ENCODE measurements around the gene STAG3. TPM values are rescaled to one million over a fixed set of nuclear protein-coding genes. Genes with fewer than 3 reads are reported as not detected.
"Not testable (repeated sequence)": the region's sequence is repeated elsewhere in the genome, so short reads cannot be mapped to it uniquely, and the experiment has no call there.

Gene STAG3
- total RNA-seq, 1 experiment from 2014 or later: not detected

DNA sequence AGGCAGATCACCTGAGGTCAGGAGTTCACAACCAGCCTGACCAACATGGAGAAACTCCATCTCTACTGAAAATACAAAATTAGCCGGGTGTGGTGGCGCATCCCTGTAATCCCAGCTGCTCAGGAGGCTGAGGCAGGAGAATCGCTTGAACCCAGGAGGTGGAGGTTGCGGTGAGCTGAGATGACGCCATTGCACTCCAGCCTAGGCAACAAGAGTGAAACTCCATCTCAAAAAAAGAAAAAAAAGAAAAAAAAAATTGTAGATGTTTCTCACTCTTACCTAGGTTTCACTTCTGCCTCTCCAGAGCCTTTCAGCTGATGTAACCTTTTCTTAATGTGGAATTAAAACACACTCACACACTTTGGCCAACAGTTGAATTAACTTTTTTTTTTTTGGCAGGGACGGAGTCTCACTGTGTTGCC is 18.2 kb downstream of the STAG3 start:
- DNase-seq (ENCODE audit: low read depth); in situ Hi-C loops (cut with HindIII; ENCODE audit: low pct_unique_long_range_greater_than_20kb, low sequenced_read_pairs): not testable (repeated sequence)

DNA sequence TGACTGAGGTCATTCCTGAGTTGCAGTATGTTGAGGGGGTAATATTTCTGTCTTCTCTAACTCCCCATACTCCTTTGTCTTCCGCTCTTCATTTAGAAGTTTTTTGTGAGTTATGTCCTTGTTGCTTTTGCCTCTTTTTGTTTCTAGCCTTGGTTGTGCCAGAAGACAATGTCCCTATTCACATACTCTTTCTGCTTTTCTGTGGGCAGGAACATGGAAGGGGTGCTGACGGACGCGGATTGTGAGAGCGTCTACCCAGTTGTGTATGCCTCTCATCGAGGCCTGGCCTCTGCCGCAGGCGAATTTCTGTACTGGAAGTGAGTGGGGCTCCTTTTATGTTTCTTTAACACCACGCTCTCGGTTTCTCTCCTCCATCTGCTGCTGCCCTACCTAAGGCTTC is 20.5 kb downstream of the STAG3 start:
- no peak for DNase-seq (ENCODE audit: low read depth)
- in situ Hi-C loops (cut with HindIII; ENCODE audit: low pct_unique_long_range_greater_than_20kb, low sequenced_read_pairs): no loop called here

GRCh38 chr7:100200693-100201092 is 23.0 kb downstream of the STAG3 start:
- in situ Hi-C loops (cut with HindIII; ENCODE audit: low pct_unique_long_range_greater_than_20kb, low sequenced_read_pairs): no loop called here
- DNase-seq (ENCODE audit: low read depth): no peak

DNA sequence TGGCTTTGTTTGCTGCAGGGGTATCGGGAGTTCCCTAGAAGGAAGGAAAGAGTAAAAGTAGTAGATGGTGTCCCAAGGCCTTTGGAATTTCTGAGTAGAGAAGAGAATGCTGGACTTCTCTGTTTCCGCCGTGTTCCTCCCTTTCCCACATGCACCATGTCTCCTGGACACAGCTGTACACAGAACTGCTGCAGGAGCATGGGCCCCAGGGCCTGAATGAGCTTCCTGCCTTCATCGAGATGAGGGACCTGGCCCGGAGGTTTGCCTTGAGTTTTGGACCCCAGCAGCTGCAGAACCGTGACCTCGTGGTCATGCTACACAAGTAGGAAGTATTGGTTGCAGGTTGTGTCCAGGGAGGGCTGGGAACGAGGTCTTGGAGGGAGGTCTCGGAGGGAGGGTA is 26.7 kb downstream of the STAG3 start:
- in situ Hi-C loops (cut with HindIII; ENCODE audit: low pct_unique_long_range_greater_than_20kb, low sequenced_read_pairs): no loop called here
- DNase-seq (ENCODE audit: low read depth): no peak

GRCh38 chr7:100208911-100209408 is 31.2 kb downstream of the STAG3 start:
- no peak for DNase-seq (ENCODE audit: low read depth)
- in situ Hi-C loops (cut with HindIII; ENCODE audit: low pct_unique_long_range_greater_than_20kb, low sequenced_read_pairs): no loop called here

GRCh38 chr7:100209493-100209892 is 31.8 kb downstream of the STAG3 start:
- no peak for DNase-seq (ENCODE audit: low read depth)
- in situ Hi-C loops (cut with HindIII; ENCODE audit: low pct_unique_long_range_greater_than_20kb, low sequenced_read_pairs): no loop called here

DNA sequence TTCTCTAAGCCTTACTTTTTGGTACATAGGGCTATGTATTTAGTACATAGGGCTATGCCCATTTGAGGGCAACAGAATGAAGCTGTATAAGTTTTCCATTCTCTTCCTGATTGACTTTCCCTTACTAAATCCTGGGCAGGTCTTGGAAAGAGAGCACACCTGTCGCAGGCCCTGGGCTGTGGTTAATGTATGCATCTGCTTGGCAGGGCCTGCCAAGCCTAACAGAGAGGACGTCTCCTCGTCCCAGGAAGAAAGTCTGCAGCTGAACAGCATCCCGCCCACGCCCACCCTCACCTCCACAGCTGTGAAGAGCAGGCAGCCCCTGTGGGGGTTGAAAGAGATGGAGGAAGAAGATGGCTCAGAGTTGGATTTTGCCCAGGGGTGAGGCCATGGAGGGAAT is 33.1 kb downstream of the STAG3 start:
- DNase-seq (ENCODE audit: low read depth): no peak
- in situ Hi-C loops (cut with HindIII; ENCODE audit: low pct_unique_long_range_greater_than_20kb, low sequenced_read_pairs): no loop called here

DNA sequence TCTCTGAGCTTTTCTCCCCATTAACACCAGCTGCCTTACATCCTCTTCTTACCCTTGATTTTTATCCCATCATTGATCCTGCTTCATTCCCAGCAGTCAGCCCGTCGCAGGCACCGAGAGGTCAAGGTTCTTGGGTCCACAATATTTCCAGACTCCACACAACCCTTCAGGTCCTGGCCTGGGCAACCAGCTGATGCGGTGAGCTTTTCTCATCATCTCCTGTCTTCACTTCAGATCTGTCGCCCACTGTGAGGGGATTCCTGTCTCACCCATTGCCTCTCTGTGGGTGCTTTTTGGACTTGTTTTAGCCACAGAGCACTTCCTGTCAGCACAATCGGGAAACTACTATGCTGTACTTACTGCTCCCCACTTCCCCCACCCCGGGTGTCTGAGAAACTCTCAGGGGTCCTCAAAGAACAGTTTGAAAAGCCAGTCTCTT is 33.6 kb downstream of the STAG3 start:
- no peak for DNase-seq (ENCODE audit: low read depth)
- in situ Hi-C loops (cut with HindIII; ENCODE audit: low pct_unique_long_range_greater_than_20kb, low sequenced_read_pairs): no loop called here

DNA sequence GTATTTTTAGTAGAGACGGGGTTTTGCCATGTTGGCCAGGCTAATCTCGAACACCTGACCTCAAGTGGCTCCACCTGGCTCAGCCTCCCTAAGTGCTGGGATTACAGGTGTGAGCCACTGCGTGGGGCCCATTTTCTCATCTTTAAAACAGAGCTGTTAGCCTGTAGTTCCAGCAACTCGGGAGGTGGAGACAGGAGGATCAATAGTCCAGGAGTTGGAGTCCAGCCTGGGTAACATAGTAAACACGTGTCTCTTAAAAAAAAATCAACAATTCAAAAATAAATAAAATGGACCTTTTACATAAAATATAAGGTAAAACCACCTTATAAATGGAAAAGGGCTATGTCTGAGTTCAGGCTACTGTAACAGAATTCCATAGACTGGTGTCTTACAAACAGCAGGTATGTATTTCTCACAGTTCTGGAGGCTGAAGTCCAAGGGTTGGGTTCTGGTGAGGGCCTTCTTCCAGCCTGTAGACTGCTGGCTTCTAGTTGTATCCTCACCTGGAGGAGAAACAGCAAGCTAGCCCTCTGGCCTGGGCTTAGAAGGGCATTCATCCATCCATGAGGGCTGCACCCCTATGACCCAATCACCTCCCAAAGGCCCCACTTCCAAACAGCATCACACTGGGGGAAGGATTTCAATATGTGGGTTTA is 35.0 kb downstream of the STAG3 start:
- in situ Hi-C loops (cut with HindIII; ENCODE audit: low pct_unique_long_range_greater_than_20kb, low sequenced_read_pairs): no loop called here
- DNase-seq (ENCODE audit: low read depth): no peak

DNA sequence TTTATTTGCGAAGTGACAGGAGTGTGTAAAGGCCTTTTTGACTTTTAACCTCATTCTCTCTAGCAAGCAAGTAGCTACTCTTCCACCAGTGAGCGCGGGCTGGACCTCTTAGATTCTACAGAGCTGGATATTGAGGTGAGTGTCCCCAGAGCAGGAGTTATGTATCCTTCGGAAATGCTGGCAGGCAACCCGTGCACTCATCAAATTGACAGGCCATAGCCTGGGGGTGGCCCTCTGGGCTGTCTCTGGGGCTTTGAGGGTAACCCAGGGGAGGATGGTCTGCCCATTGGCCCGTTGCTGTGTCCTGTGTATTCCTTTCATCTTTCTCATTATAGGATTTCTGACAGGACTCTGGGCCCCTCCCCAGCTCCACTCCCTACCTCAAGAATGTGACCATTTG is 36.0 kb downstream of the STAG3 start:
- in situ Hi-C loops (cut with HindIII; ENCODE audit: low pct_unique_long_range_greater_than_20kb, low sequenced_read_pairs): no loop called here

DNA sequence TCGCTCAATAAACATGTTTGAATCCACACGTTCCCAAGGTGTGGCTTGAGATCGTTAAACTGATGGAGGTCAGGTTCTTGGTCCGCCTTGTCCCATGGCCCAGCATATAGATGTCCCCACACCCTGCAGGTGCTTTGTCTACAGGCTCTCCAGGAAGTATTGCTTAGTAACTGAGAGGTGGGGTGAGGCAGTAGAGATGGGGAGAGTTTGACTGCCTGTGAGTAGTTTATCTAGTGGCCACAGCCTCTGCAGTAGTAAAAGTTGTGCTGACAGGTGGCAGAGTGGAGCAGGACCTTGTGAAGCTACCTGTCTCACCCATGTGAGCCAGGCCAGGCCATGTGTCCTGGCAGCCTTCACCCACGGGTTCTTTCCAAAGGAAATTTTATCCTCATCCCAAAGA is 36.6 kb downstream of the STAG3 start:
- DNase-seq (ENCODE audit: low read depth); in situ Hi-C loops (cut with HindIII; ENCODE audit: low pct_unique_long_range_greater_than_20kb, low sequenced_read_pairs): not testable (repeated sequence)

More for the DNA sequence above, 36.0 kb downstream of the STAG3 start:
- no peak for DNase-seq (ENCODE audit: low read depth)

- DNase-seq (ENCODE audit: low read depth): no peak
- in situ Hi-C loops (cut with HindIII; ENCODE audit: low pct_unique_long_range_greater_than_20kb, low sequenced_read_pairs): no loop called here
These were observed 38.2 kb downstream of the STAG3 start for GRCh38 chr7:100215895-100216294.

DNA sequence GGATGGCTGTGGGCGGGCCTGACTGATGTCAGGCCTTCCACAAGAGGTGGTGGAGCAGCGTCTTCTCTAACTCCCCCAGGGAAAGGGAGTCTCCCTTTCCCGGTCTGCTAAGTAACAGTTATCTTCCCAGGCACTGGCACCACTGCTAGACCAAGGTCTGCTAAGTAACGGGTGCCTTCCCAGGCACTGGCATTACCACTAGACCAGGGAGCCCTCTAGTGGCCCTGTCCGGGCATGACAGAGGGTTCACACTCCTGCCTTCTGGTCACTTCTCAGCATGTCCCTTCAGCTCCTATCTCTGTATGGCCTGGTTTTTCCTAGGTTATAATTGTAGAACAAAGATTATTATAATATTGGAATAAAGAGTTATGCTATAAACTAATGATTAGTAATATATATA is 40.2 kb downstream of the STAG3 start:
- in situ Hi-C loops (cut with HindIII; ENCODE audit: low pct_unique_long_range_greater_than_20kb, low sequenced_read_pairs); DNase-seq (ENCODE audit: low read depth): not testable (repeated sequence)

GRCh38 chr7:100219271-100219737 is 41.6 kb downstream of the STAG3 start:
- in situ Hi-C loops (cut with HindIII; ENCODE audit: low pct_unique_long_range_greater_than_20kb, low sequenced_read_pairs): no loop called here
- DNase-seq (ENCODE audit: low read depth): no peak

DNA sequence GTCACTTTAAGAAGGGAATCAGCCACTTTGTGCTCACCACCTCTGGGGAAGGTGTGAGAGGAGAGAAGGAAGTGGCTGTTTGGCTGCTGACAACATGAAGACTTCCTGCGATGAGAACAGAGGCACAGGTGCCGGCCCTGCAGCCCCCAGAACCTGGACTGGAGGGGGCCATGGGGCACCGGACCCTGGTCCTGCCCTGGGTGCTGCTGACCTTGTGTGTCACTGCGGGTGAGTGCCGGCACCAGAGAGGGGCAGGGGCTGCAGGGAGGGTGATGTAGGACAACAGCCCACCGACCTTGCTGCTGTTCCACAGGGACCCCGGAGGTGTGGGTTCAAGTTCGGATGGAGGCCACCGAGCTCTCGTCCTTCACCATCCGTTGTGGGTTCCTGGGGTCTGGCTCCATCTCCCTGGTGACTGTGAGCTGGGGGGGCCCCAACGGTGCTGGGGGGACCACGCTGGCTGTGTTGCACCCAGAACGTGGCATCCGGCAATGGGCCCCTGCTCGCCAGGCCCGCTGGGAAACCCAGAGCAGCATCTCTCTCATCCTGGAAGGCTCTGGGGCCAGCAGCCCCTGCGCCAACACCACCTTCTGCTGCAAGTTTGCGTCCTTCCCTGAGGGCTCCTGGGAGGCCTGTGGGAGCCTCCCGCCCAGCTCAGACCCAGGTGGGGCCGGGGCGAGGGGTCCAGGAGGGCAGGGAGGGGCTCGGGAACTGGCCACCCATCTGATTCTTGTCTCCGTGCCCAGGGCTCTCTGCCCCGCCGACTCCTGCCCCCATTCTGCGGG is 42.3 kb downstream of the STAG3 start, which contains the start of gene PVRIG:
PVRIG (plus strand) TSS at position 149 of the 785 bp plus-strand sequence; CDS start at position 171, 22 bp downstream.
- in situ Hi-C loops (cut with HindIII; ENCODE audit: low pct_unique_long_range_greater_than_20kb, low sequenced_read_pairs); DNase-seq (ENCODE audit: low read depth): not testable (repeated sequence)

DNA sequence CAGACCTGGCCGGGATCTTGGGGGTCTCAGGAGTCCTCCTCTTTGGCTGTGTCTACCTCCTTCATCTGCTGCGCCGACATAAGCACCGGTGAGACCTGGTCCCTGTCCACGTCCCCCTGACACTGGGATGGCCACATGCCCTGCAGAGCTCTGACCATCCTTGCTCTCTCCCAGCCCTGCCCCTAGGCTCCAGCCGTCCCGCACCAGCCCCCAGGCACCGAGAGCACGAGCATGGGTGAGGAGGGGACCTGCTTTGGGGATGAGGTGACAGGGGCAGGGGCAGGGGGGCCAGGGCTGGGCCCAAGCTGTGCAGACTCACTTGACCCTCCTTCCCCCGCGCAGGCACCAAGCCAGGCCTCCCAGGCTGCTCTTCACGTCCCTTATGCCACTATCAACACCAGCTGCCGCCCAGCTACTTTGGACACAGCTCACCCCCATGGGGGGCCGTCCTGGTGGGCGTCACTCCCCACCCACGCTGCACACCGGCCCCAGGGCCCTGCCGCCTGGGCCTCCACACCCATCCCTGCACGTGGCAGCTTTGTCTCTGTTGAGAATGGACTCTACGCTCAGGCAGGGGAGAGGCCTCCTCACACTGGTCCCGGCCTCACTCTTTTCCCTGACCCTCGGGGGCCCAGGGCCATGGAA is 43.0 kb downstream of the STAG3 start:
- no peak for DNase-seq (ENCODE audit: low read depth)
- in situ Hi-C loops (cut with HindIII; ENCODE audit: low pct_unique_long_range_greater_than_20kb, low sequenced_read_pairs): no loop called here

DNA sequence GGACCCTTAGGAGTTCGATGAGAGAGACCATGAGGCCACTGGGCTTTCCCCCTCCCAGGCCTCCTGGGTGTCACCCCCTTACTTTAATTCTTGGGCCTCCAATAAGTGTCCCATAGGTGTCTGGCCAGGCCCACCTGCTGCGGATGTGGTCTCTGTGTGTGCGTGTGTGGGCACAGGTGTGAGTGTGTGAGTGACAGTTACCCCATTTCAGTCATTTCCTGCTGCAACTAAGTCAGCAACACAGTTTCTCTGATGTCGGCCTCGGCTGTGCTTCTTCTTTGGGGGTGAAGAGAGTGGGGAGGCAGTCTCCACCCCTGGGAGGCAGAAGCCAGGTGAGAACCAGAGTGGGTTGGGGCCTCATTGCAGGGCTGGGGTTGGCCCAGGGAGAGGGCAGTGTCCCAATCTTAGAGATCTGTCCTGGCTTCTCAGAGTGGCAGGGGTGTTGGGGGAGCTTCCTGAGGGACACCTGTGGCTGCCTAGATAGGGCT is 43.6 kb downstream of the STAG3 start:
- DNase-seq (ENCODE audit: low read depth): no peak
- in situ Hi-C loops (cut with HindIII; ENCODE audit: low pct_unique_long_range_greater_than_20kb, low sequenced_read_pairs): no loop called here

DNA sequence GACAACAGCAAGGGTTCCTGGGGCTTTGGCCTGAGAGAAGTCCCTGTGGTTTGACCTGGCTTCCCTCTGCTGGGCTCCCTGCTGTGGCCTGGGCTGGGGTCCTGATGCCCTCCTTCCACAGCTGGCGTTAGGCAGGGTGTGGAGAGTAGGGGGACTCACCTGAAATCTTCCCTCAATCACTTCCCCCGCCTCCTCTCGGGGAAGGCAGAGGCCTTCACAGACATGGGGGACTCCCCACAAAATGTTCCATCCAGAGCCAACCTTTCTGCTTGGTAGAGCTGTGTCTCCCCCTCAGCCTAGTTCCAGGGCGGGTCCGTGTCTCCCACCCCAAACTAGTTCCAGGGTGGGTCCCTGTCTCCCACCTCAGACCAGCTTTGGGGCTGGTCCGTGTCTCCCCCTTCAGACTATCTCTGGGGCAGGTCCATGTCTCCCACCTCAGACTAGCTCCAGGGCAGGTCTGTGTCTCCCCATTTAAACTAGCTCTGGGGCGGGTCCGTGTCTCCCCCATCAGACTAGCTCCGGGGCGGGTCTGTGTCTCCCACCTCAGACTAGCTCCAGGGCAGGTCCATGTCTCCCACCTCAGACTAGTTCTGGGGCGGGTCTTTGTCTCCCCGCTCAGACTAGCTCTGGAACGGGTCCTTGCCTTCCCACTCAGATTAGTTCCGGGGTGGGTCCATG is 44.2 kb downstream of the STAG3 start:
- no peak for DNase-seq (ENCODE audit: low read depth)
- in situ Hi-C loops (cut with HindIII; ENCODE audit: low pct_unique_long_range_greater_than_20kb, low sequenced_read_pairs): no loop called here
